SJSA1 (cell line): ENCODE results near the gene SLC6A19. TPM values are rescaled to one million over a fixed set of nuclear protein-coding genes. Genes with fewer than 3 reads are reported as not detected.

Experiments
- DNase-seq, 2 experiments: peaks; one replicate each; pipeline ENCODE4 v3.0.0-alpha.2; 2015 to 2020; ENCODE audit warnings: low spot score in 2 of 2, low read depth in 1 of 2
- H3K27ac ChIP-seq: fragments of 250-450 bp; sonication (Bioruptor Pico); 2 replicates; pipeline ENCODE4 v1.5.1; 2020; ENCODE audit warnings: mild to moderate bottlenecking, moderate library complexity
- H3K27me3 ChIP-seq: fragments of 250-450 bp; sonication (Bioruptor Pico); replicated peaks from 2 replicates; pipeline ENCODE4 v1.5.1; 2020; ENCODE audit warnings: mild to moderate bottlenecking, moderate library complexity
- H3K36me3 ChIP-seq: fragments of 250-450 bp; sonication (Bioruptor Pico); 2 replicates; pipeline ENCODE4 v1.5.1; 2020; ENCODE audit warnings: mild to moderate bottlenecking
- H3K4me1 ChIP-seq: fragments of 250-450 bp; sonication (Bioruptor Pico); replicated peaks from 2 replicates; pipeline ENCODE4 v1.6.1; 2021; ENCODE audit warnings: mild to moderate bottlenecking
- H3K4me3 ChIP-seq: fragments of 250-450 bp; sonication (Bioruptor Pico); 2 replicates; pipeline ENCODE4 v1.5.1; 2020; ENCODE audit warnings: mild to moderate bottlenecking
- H3K9me3 ChIP-seq: fragments of 250-450 bp; sonication (Bioruptor Pico); replicated peaks from 2 replicates; pipeline ENCODE4 v1.5.1; 2020; ENCODE audit warnings: mild to moderate bottlenecking
- total RNA-seq: library from RNA; depleted of rRNA; stranded (reverse); fragments of >200 nt; shearing (Covaris generic); gene quantifications from 2 replicates; pipeline ENCODE4 v1.2.3, GENCODE V29; 2014

SLC6A19 gene
- total RNA-seq, 1 experiment from 2014 or later = 0.03 TPM

GRCh38 chr5:1206521-1207412 lies 5.4 kb downstream of the SLC6A19 start:
- Histone ChIP-seq H3K27ac (no peak overlapping the region), H3K36me3 (no peaks in the 10 kb centered on the region), H3K4me1 (no peaks in the 10 kb centered on the region), H3K4me3 (no peak overlapping the region), H3K27me3 (peaks cover 79% of the 10 kb centered on the region), H3K9me3 (no peaks in the 10 kb centered on the region)
- no peak for DNase-seq

- Histone ChIP-seq H3K4me3 (no peak overlapping the region), H3K4me1 (no peaks in the 10 kb centered on the region), H3K27ac (no peak overlapping the region), H3K36me3 (no peaks in the 10 kb centered on the region), H3K27me3 (peaks cover 71% of the 10 kb centered on the region), H3K9me3 (no peaks in the 10 kb centered on the region)
- DNase-seq = no peak
Observed at GRCh38 chr5:1207555-1207954, 6.2 kb downstream of the SLC6A19 start.

GRCh38 chr5:1208221-1208742 lies 6.9 kb downstream of the SLC6A19 start:
- H3K27ac ChIP-seq = no peak overlapping the region
- H3K36me3 ChIP-seq = no peaks in the 10 kb centered on the region
- DNase-seq = no peak
- H3K4me3 ChIP-seq = no peak overlapping the region
- no peaks in the 10 kb centered on the region for H3K4me1 ChIP-seq
- H3K27me3 ChIP-seq = peaks cover 64% of the 10 kb centered on the region
- H3K9me3 ChIP-seq = no peaks in the 10 kb centered on the region

- peak in 1 of 2 experiments; percentile 41 for DNase-seq
Observed at GRCh38 chr5:1208743-1209488, 7.5 kb downstream of the SLC6A19 start.

GRCh38 chr5:1209489-1209852 lies 8.1 kb downstream of the SLC6A19 start:
- H3K4me3 ChIP-seq = no peak overlapping the region
- DNase-seq = no peak
- no peaks in the 10 kb centered on the region for H3K4me1 ChIP-seq
- H3K27me3 ChIP-seq = peaks cover 52% of the 10 kb centered on the region
- no peaks in the 10 kb centered on the region for H3K9me3 ChIP-seq
- no peaks in the 10 kb centered on the region for H3K36me3 ChIP-seq
- H3K27ac ChIP-seq = no peak overlapping the region

More at GRCh38 chr5:1208743-1209488, 7.5 kb downstream of the SLC6A19 start:
- Histone ChIP-seq H3K9me3 (no peaks in the 10 kb centered on the region), H3K27ac (no peak overlapping the region), H3K4me1 (no peaks in the 10 kb centered on the region), H3K4me3 (no peak overlapping the region), H3K36me3 (no peaks in the 10 kb centered on the region), H3K27me3 (peaks cover 57% of the 10 kb centered on the region)

- Histone ChIP-seq H3K27ac (no peak overlapping the region), H3K36me3 (no peaks in the 10 kb centered on the region), H3K27me3 (peaks cover 45% of the 10 kb centered on the region), H3K4me3 (no peak overlapping the region), H3K4me1 (no peaks in the 10 kb centered on the region), H3K9me3 (no peaks in the 10 kb centered on the region)
- DNase-seq = no peak
Observed at GRCh38 chr5:1209896-1210776, 8.7 kb downstream of the SLC6A19 start.

- peaks cover 38% of the 10 kb centered on the region for H3K27me3 ChIP-seq
- H3K4me3 ChIP-seq = no peak overlapping the region
- H3K36me3 ChIP-seq = no peaks in the 10 kb centered on the region
- peaks cover 4% of the 10 kb centered on the region for H3K9me3 ChIP-seq
- DNase-seq = no peak
- H3K4me1 ChIP-seq = no peaks in the 10 kb centered on the region
- no peak overlapping the region for H3K27ac ChIP-seq
Observed at GRCh38 chr5:1210832-1211251, 9.4 kb downstream of the SLC6A19 start.

- Histone ChIP-seq H3K27me3 (peaks cover 32% of the 10 kb centered on the region), H3K36me3 (no peaks in the 10 kb centered on the region), H3K9me3 (peaks cover 4% of the 10 kb centered on the region), H3K4me3 (no peak overlapping the region), H3K27ac (no peak overlapping the region), H3K4me1 (no peaks in the 10 kb centered on the region)
- no peak for DNase-seq
Observed at GRCh38 chr5:1211701-1212100, 10.3 kb downstream of the SLC6A19 start.

- H3K27me3 ChIP-seq = peaks cover 32% of the 10 kb centered on the region
- DNase-seq = no peak
- H3K36me3 ChIP-seq = no peaks in the 10 kb centered on the region
- H3K27ac ChIP-seq = no peak overlapping the region
- H3K4me1 ChIP-seq = no peaks in the 10 kb centered on the region
- H3K9me3 ChIP-seq = peaks cover 4% of the 10 kb centered on the region
- no peak overlapping the region for H3K4me3 ChIP-seq
Observed at GRCh38 chr5:1212271-1212670, 10.9 kb downstream of the SLC6A19 start.

GRCh38 chr5:1212881-1213280 lies 11.5 kb downstream of the SLC6A19 start:
- DNase-seq = no peak
- Histone ChIP-seq H3K27ac (no peak overlapping the region), H3K9me3 (peaks cover 4% of the 10 kb centered on the region), H3K4me1 (no peaks in the 10 kb centered on the region), H3K4me3 (no peak overlapping the region), H3K27me3 (peaks cover 31% of the 10 kb centered on the region), H3K36me3 (no peaks in the 10 kb centered on the region)

- Histone ChIP-seq H3K27me3 (peaks cover 30% of the 10 kb centered on the region), H3K4me3 (no peak overlapping the region), H3K36me3 (no peaks in the 10 kb centered on the region), H3K27ac (no peak overlapping the region), H3K4me1 (no peaks in the 10 kb centered on the region), H3K9me3 (peaks cover 10% of the 10 kb centered on the region)
- no peak for DNase-seq
Observed at GRCh38 chr5:1213508-1214162, 12.2 kb downstream of the SLC6A19 start.

- no peak overlapping the region for H3K27ac ChIP-seq
- peaks cover 10% of the 10 kb centered on the region for H3K9me3 ChIP-seq
- H3K36me3 ChIP-seq = no peaks in the 10 kb centered on the region
- peaks cover 27% of the 10 kb centered on the region for H3K27me3 ChIP-seq
- DNase-seq = no peak
- H3K4me3 ChIP-seq = no peak overlapping the region
- no peaks in the 10 kb centered on the region for H3K4me1 ChIP-seq
Observed at GRCh38 chr5:1214163-1214935, 13.0 kb downstream of the SLC6A19 start.
